ENCODE data around the gene SLC17A8. TPM values are rescaled to one million over a fixed set of nuclear protein-coding genes. Genes with fewer than 3 reads are reported as not detected.

Gene SLC17A8
- polyA plus RNA-seq, 1 of the 3 experiments (the other 2 are of a cell fraction): not detected

- no peak for TF ChIP-seq PBX3 (IDR thresholded peaks at IDR 0.05)
- TF ChIP-seq RCOR1 (IDR thresholded peaks at IDR 0.05; ENCODE audit: low read length): peak; percentile 93
- TF ChIP-seq RAD21 (IDR thresholded peaks at IDR 0.05; ENCODE audit: low read length): 0 out of 2 replicates have a peak, but pooled peaks have one; percentile 6
- no peak for TF ChIP-seq IRF3 (IDR thresholded peaks at IDR 0.05; ENCODE audit: low read depth, low read length)
- no peak for TF ChIP-seq USF1 (IDR thresholded peaks at IDR 0.05; ENCODE audit: borderline replicate concordance, low read depth)
- no peak for TF ChIP-seq JUND (IDR thresholded peaks at IDR 0.05)
- no peak for TF ChIP-seq GABPA (IDR thresholded peaks at IDR 0.05; ENCODE audit: low read depth)
- no peak for TF ChIP-seq ZBTB33 (IDR thresholded peaks at IDR 0.05; ENCODE audit: borderline replicate concordance, low read depth)
- no peak for TF ChIP-seq MEF2A (IDR thresholded peaks at IDR 0.05; ENCODE audit: borderline replicate concordance, low read depth)
- peak; percentile 15 for TF ChIP-seq CHD2 (IDR thresholded peaks at IDR 0.05; ENCODE audit: low read length, partially characterized antibody)
- TF ChIP-seq MAX (IDR thresholded peaks at IDR 0.05; ENCODE audit: low read depth): no peak
- TF ChIP-seq TEAD4 (IDR thresholded peaks at IDR 0.05; ENCODE audit: borderline replicate concordance, insufficient read depth): no peak
- TF ChIP-seq GATA2 (CRISPR knock-in tag; IDR thresholded peaks at IDR 0.05): peak; percentile 73
- TF ChIP-seq SMC3 (IDR thresholded peaks at IDR 0.05; ENCODE audit: low read depth, low read length): no peak
Measured at GRCh38 chr12:100317371-100317770, 39.5 kb upstream of the SLC17A8 start (continued).

- H3K4me3 ChIP-seq (ENCODE audit: low read depth in 2 of 2, low read length in 1 of 2): no peak overlapping the region
- no peaks in the 10 kb centered on the region for H3K4me1 ChIP-seq (ENCODE audit: control insufficient read depth in 1 of 2, insufficient read depth in 2 of 2, low read depth in 1 of 2, low read length in 1 of 2)
- no peaks in the 10 kb centered on the region for H4K20me1 ChIP-seq (ENCODE audit: insufficient read depth)
- no peaks in the 10 kb centered on the region for H3K9me2 ChIP-seq
- H3F3A ChIP-seq (replicated peaks; ENCODE audit: insufficient read depth): peaks cover 4% of the 10 kb centered on the region
- no peaks in the 10 kb centered on the region for H3K79me2 ChIP-seq (ENCODE audit: insufficient read depth)
- POLR2A ChIA-PET: no interaction called here
- no peak for TF ChIP-seq RCOR1 (IDR thresholded peaks at IDR 0.05; ENCODE audit: low read length)
- no peak for TF ChIP-seq FOXJ3 (CRISPR knock-in tag; IDR thresholded peaks at IDR 0.05)
- TF ChIP-seq USF2 (IDR thresholded peaks at IDR 0.05; ENCODE audit: borderline replicate concordance, low read depth, low read length): no peak
- no peak for TF ChIP-seq CHD2 (IDR thresholded peaks at IDR 0.05; ENCODE audit: low read length, partially characterized antibody)
- TF ChIP-seq PBX3 (IDR thresholded peaks at IDR 0.05): no peak
- no peak for TF ChIP-seq CTCF (IDR thresholded peaks at IDR 0.05)
- H3K9ac ChIP-seq: no peak overlapping the region
- H3K27me3 ChIP-seq (ENCODE audit: insufficient read depth): no peaks in the 10 kb centered on the region
- CTCF ChIA-PET: no interaction called here
- no peak overlapping the region for H3K4me2 ChIP-seq
- no peak overlapping the region for H3K27ac ChIP-seq (ENCODE audit: low read depth in 2 of 2, low read length in 1 of 2)
- no peak overlapping the region for H2AFZ ChIP-seq (ENCODE audit: low read depth)
- H3K9me3 ChIP-seq: no peaks in the 10 kb centered on the region
- H3K36me3 ChIP-seq (replicated peaks in 1 of 2; ENCODE audit: control insufficient read depth in 1 of 2, insufficient read depth in 2 of 2, low read length in 1 of 2): peaks cover 38 to 66% of the 10 kb centered on the region in 2 experiments
- no peak for DNase-seq
Measured at GRCh38 chr12:100324498-100324897, 32.4 kb upstream of the SLC17A8 start.
